GM12878 (cell line): ENCODE data around the gene CENATAC. TPM values are rescaled to one million over a fixed set of nuclear protein-coding genes. Genes with fewer than 3 reads are reported as not detected.
"Not testable (repeated sequence)": the region's sequence is repeated elsewhere in the genome, so short reads cannot be mapped to it uniquely, and the experiment has no call there.

Source experiments
- ATAC-seq: fragments of 200-7000 bp; cut with Tn5 transposase; 3 replicates; pipeline ENCODE4 v1.9.1; 2020; ENCODE audit warnings: mild to moderate bottlenecking, moderate library complexity
- BruUV-seq: library from RNA; stranded (reverse); fragments of 400-500 nt; replicated peaks from 2 replicates; lab custom pipeline; 2021; lab: Mats Ljungman, UMichigan
- CTCF ChIA-PET: fragments of 300-600 bp; sonication (Branson Sonifier 250); formaldehyde crosslinking; extraction: SDS; loops from one replicate; lab custom pipeline; 2021; ENCODE audit warnings: inconsistent platforms; lab: Yijun Ruan, JAX
- POLR2A ChIA-PET: fragments of 350-600 bp; formaldehyde crosslinking; extraction: SDS; loops from one replicate; lab custom pipeline; 2021; ENCODE audit warnings: inconsistent platforms; lab: Charles Lee
- RAD21 ChIA-PET: fragments of 300-600 bp; sonication (Branson Sonifier 250); formaldehyde crosslinking; loops from one replicate; lab custom pipeline; 2023; ENCODE audit warnings: antibody characterized with exemption; ENCODE audit not compliant: unreplicated experiment; lab: Charles Lee
- SMC1A ChIA-PET: fragments of 300-600 bp; sonication (Branson Sonifier 250); formaldehyde crosslinking; loops from one replicate; lab custom pipeline; 2023; ENCODE audit not compliant: unreplicated experiment, uncharacterized antibody; lab: Charles Lee
- DNase-seq: peaks from one replicate; pipeline ENCODE4 v3.0.0-alpha.2; 2011; ENCODE audit warnings: low read depth, low spot score
- FAIRE-seq: peaks from 3 replicates; lab custom pipeline; 2011; peaks lifted over from hg19 to GRCh38; lab: Jason Lieb, UNC
- H2AFZ ChIP-seq: 2 replicates; pipeline ENCODE4 v1.6.0; 2011; ENCODE audit warnings: low read depth, low read length, control low read depth; ENCODE audit not compliant: control insufficient read depth
- H3K27ac ChIP-seq: 2 replicates; pipeline ENCODE4 v1.5.1; 2011; ENCODE audit warnings: control low read depth; ENCODE audit not compliant: control insufficient read depth, insufficient read depth
- H3K27me3 ChIP-seq, 2 experiments: replicated peaks in 1 of 2; 2 replicates each; pipeline versions ENCODE4 v1.6.0 to v1.6.1; 2011; ENCODE audit warnings: low read length in 1 of 2; ENCODE audit not compliant: control insufficient read depth in 2 of 2, insufficient read depth in 2 of 2
- H3K36me3 ChIP-seq, 2 experiments: 2 replicates each; pipeline ENCODE4 v1.5.1; 2011; ENCODE audit warnings: low read length in 1 of 2; ENCODE audit not compliant: control insufficient read depth in 2 of 2, insufficient read depth in 2 of 2
- H3K4me1 ChIP-seq: 2 replicates; pipeline ENCODE4 v1.6.1; 2011; ENCODE audit warnings: mild to moderate bottlenecking, low read length, moderate library complexity, mixed read lengths; ENCODE audit not compliant: control insufficient read depth, insufficient read depth
- H3K4me2 ChIP-seq: 2 replicates; pipeline ENCODE4 v1.6.0; 2011; ENCODE audit warnings: control low read depth; ENCODE audit not compliant: control insufficient read depth, insufficient read depth
- H3K4me3 ChIP-seq: fragments of 200-600 bp; sonication (generic); 2 replicates; pipeline ENCODE4 v1.5.1; 2016
- H3K79me2 ChIP-seq: 2 replicates; pipeline ENCODE4 v1.6.0; 2011; ENCODE audit warnings: low read length; ENCODE audit not compliant: control insufficient read depth, insufficient read depth
- H3K9ac ChIP-seq: 2 replicates; pipeline ENCODE4 v1.8.0; 2011; ENCODE audit warnings: low read length, control low read depth, mixed read lengths; ENCODE audit not compliant: control insufficient read depth, insufficient read depth
- H3K9me3 ChIP-seq: replicated peaks from 3 replicates; pipeline ENCODE4 v1.5.1; 2011; ENCODE audit warnings: mild to moderate bottlenecking, low read length; ENCODE audit not compliant: control insufficient read depth, insufficient read depth
- H4K20me1 ChIP-seq: 2 replicates; pipeline ENCODE4 v1.6.0; 2011; ENCODE audit not compliant: control insufficient read depth, insufficient read depth
- BCL3 ChIP-seq: IDR thresholded peaks from 2 replicates; pipeline ENCODE4 v1.6.1; 2011; ENCODE audit warnings: borderline replicate concordance, low read depth, mild to moderate bottlenecking, moderate library complexity, low read length; ENCODE audit not compliant: insufficient read depth, poor library complexity, severe bottlenecking
- CUX1 ChIP-seq: IDR thresholded peaks from 2 replicates; pipeline ENCODE4 v1.6.1; 2012; ENCODE audit warnings: improper control_type of control experiment, low read depth, low read length; ENCODE audit not compliant: insufficient replicate concordance
- KLF5 ChIP-seq: fragments of 450-650 bp; IDR thresholded peaks from 2 replicates; pipeline ENCODE4 v1.6.1; 2014; ENCODE audit warnings: mild to moderate bottlenecking; ENCODE audit not compliant: partially characterized antibody
- PBX3 ChIP-seq: IDR thresholded peaks from 2 replicates; pipeline ENCODE4 v1.6.1; 2011; ENCODE audit warnings: mild to moderate bottlenecking, low read depth, low read length, moderate library complexity; ENCODE audit not compliant: insufficient replicate concordance
- WGBS: methylation state at CpG from one replicate; pipeline ENCODE4 v1.1.6; 2016; ENCODE audit warnings: low lambda C conversion rate; ENCODE audit not compliant: insufficient replicate concordance, insufficient coverage; ENCODE audit errors: missing lambda C conversion rate; 5-methylcytosine and 5-hydroxymethylcytosine counted together
- in situ Hi-C: fragments of 300-500 bp; cut with MboI; formaldehyde crosslinking; loops from 9 replicates; pipeline ENCODE4 v1.14.3; 2018; ENCODE audit warnings: mixed read lengths
- intact Hi-C: fragments of 100-400 bp; cut with micrococcal nuclease; formaldehyde crosslinking; loops from one replicate; pipeline ENCODE4 v1.14.2; 2022; ENCODE audit not compliant: unreplicated experiment
- polyA plus RNA-seq, 11 experiments: library from polyadenylated mRNA; depleted of rRNA in 4 of 11; unstranded in 6 of 11; stranded (reverse) in 5 of 11; fragments of >200 nt; fragmentation: Nextera tagmentation in 4 of 11; fragmentation: Illumina TruSeq in 1 of 11; extraction: Ambion mirVana in 4 of 11; extraction: Trizol in 1 of 11; gene quantifications; 1 replicate in 1 of 11; 2 replicates in 10 of 11; pipeline versions ENCODE4 v1.2.1 to v1.2.3, GENCODE V29; 2011 to 2016; ENCODE audit warnings: inconsistent platforms in 2 of 11, missing spikeins in 2 of 11, low read depth in 1 of 11
- total RNA-seq, 4 experiments: library from RNA; depleted of rRNA in 3 of 4; stranded (reverse); fragments of >200 nt in 3 of 4; fragmentation: Illumina TruSeq in 1 of 4; extraction: Trizol in 1 of 4; gene quantifications; 2 replicates each; pipeline versions ENCODE4 v1.2.1 to v1.2.3, GENCODE V29; 2013 to 2021

Gene CENATAC
- total and polyA plus RNA-seq, 10 of the 15 experiments (the other 5 are each of a cell fraction or from before 2014, with no cell fraction given) = 4.8 to 37.1 (median 24.1) TPM

GRCh38 chr11:118988280-118988679 lies 9.7 kb upstream of the CENATAC start:
- ChIA-PET POLR2A (interaction anchor here (0.6 kb wide), 1 partner anchor 261 kb away, joined by 3 read pairs; no protein-coding TSS in a partner anchor), RAD21 (no interaction called here), SMC1A (no interaction called here), CTCF (no interaction called here)
- H3K4me3 ChIP-seq = no peak overlapping the region
- H3K9ac ChIP-seq = no peak overlapping the region
- no peaks in the 10 kb centered on the region for H3K4me1 ChIP-seq
- in situ Hi-C loops (no loop called here), intact Hi-C loops (no loop called here)
- no peaks in the 10 kb centered on the region; a peak in 1 of 4 replicates for H3K27me3 ChIP-seq
- no peaks in the 10 kb centered on the region for H3K9me3 ChIP-seq
- no TSS peak for BruUV-seq
- H3K27ac ChIP-seq = no peak overlapping the region
- no peak overlapping the region for H2AFZ ChIP-seq
- no peaks in the 10 kb centered on the region for H3K79me2 ChIP-seq
- no peaks in the 10 kb centered on the region for H4K20me1 ChIP-seq
- TF ChIP-seq PBX3 = no peak
- no peak for TF ChIP-seq CUX1
- TF ChIP-seq BCL3 = peak; percentile 41
- TF ChIP-seq KLF5 = no peak
- H3K4me2 ChIP-seq = no peak overlapping the region
- 96% methylated on average over 5 of the region's 5 CpGs for WGBS
- H3K36me3 ChIP-seq = no peaks in the 10 kb centered on the region
- DNase-seq = no peak
- FAIRE-seq = no peak
- ATAC-seq = no peak

DNA sequence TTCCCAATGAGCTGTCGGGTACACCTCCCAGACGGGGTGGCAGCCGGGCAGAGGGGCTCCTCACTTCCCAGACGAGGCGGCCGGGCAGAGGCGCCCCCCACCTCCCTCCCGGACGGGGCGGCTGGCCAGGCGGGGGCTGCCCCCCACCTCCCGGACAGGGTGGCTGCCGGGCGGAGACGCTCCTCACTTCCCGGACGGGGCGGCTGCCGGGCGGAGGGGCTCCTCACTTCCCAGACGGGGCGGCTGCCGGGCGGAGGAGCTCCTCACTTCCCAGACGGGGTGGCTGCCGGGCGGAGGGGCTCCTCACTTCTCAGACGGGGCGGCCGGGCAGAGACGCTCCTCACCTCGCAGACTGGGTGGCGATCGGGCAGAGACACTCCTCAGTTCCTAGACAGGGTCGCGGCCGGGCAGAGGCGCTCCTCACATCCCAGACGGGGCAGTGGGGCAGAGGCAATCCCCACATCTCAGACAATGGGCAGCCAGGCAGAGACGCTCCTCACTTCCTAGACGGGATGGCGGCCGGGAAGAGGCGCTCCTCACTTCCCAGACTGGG lies 6.4 kb upstream of the CENATAC start:
- H3K36me3 ChIP-seq, H3K9me3 ChIP-seq, DNase-seq, RAD21 ChIA-PET, H3K4me1 ChIP-seq, BruUV-seq, H2AFZ ChIP-seq, H4K20me1 ChIP-seq, ATAC-seq, H3K4me3 ChIP-seq, H3K4me2 ChIP-seq, FAIRE-seq, H3K9ac ChIP-seq, H3K79me2 ChIP-seq, in situ Hi-C loops, SMC1A ChIA-PET, POLR2A ChIA-PET, intact Hi-C loops, H3K27ac ChIP-seq, H3K27me3 ChIP-seq: not testable (repeated sequence)
- 98% methylated on average over 19 of the region's 44 CpGs for WGBS
- CTCF ChIA-PET = interaction anchor here (0.6 kb wide), 1 partner anchor 354 kb away, joined by 3 read pairs; no protein-coding TSS in a partner anchor
